BLaER1 treated with 17β-estradiol and CSF1 and Interleukin-3, amounts not matched to agents 10 nM and 100 nM (cell line): ENCODE measurements around the gene ARL14EP.

Source experiments
- H3K27ac ChIP-seq, 11 experiments: shearing (Covaris generic); formaldehyde crosslinking; 2 replicates each; pipeline ENCODE4 v1.8.1; 2022
- H3K27me3 ChIP-seq, 11 experiments: shearing (Covaris generic); formaldehyde crosslinking; 2 replicates each; pipeline ENCODE4 v1.8.1; 2022
- H3K36me3 ChIP-seq, 11 experiments: shearing (Covaris generic); formaldehyde crosslinking; 2 replicates each; pipeline ENCODE4 v1.8.1; 2022
- H3K4me1 ChIP-seq, 10 experiments: shearing (Covaris generic); formaldehyde crosslinking; 2 replicates each; pipeline ENCODE4 v1.8.1; 2022
- H3K4me2 ChIP-seq, 11 experiments: shearing (Covaris generic); formaldehyde crosslinking; 2 replicates each; pipeline ENCODE4 v1.8.1; 2022
- H3K4me3 ChIP-seq, 10 experiments: shearing (Covaris generic); formaldehyde crosslinking; 2 replicates each; pipeline ENCODE4 v1.8.1; 2022
- H3K9ac ChIP-seq, 11 experiments: shearing (Covaris generic); formaldehyde crosslinking; 2 replicates each; pipeline ENCODE4 v1.8.1; 2022
- H3K9me3 ChIP-seq, 11 experiments: shearing (Covaris generic); formaldehyde crosslinking; replicated peaks in 1 of 11; 2 replicates each; pipeline ENCODE4 v1.8.1; 2022
- H4K20me1 ChIP-seq, 11 experiments: shearing (Covaris generic); formaldehyde crosslinking; 2 replicates each; pipeline ENCODE4 v1.8.1; 2022
- Cebpa-rat ChIP-seq, 11 experiments: shearing (Covaris generic); IDR thresholded peaks; 2 replicates each; pipeline ENCODE4 v1.8.1; 2022

The ARL14EP gene

GRCh38 chr11:30321321-30321720 lies 1.6 kb upstream of the ARL14EP start:
- no peak overlapping the region for H3K4me3 ChIP-seq

GRCh38 chr11:30322191-30322590 lies 713 bp upstream of the ARL14EP start:
- no peak for TF ChIP-seq Cebpa-rat (IDR thresholded peaks at IDR 0.05)
- H3K4me3 ChIP-seq = peak overlapping the region; percentile 72 to 89 (median 80); a peak in 19 of 20 replicates
- H3K9ac ChIP-seq = peak overlapping the region in 9 of 11 experiments; percentile 92 to 99 (median 96); a peak in 11 of 22 replicates
- H3K27ac ChIP-seq = peak overlapping the region in 10 of 11 experiments; percentile 92 to 98 (median 96); a peak in 18 of 22 replicates
- H3K9me3 ChIP-seq = no peaks in the 10 kb centered on the region
- H3K27me3 ChIP-seq = no peaks in the 10 kb centered on the region
- H3K4me2 ChIP-seq = peak overlapping the region; percentile 59 to 96 (median 91); a peak in 21 of 22 replicates
- H4K20me1 ChIP-seq = peaks cover 3 to 35% (median 22%) of the 10 kb centered on the region in 11 experiments; a peak in 13 of 22 replicates
- H3K4me1 ChIP-seq = peaks cover 33 to 47% (median 41%) of the 10 kb centered on the region in 10 experiments
- peaks cover 0 to 17% (median 8%) of the 10 kb centered on the region in 11 experiments; a peak in 13 of 22 replicates for H3K36me3 ChIP-seq

More at GRCh38 chr11:30321321-30321720, 1.6 kb upstream of the ARL14EP start:
- Histone ChIP-seq H3K27me3 (no peaks in the 10 kb centered on the region), H3K36me3 (peaks cover 0 to 11% (median 0%) of the 10 kb centered on the region in 11 experiments; a peak in 4 of 22 replicates), H3K9me3 (no peaks in the 10 kb centered on the region), H3K9ac (no peak overlapping the region), H3K4me2 (no peak overlapping the region), H3K27ac (no peak overlapping the region), H4K20me1 (peaks cover 0 to 27% (median 14%) of the 10 kb centered on the region in 11 experiments; a peak in 11 of 22 replicates), H3K4me1 (peaks cover 25 to 44% (median 34%) of the 10 kb centered on the region in 10 experiments)
- no peak for TF ChIP-seq Cebpa-rat (IDR thresholded peaks at IDR 0.05)

- Histone ChIP-seq H3K36me3 (peaks cover 13 to 46% (median 32%) of the 10 kb centered on the region in 11 experiments), H3K9me3 (no peaks in the 10 kb centered on the region), H3K27me3 (no peaks in the 10 kb centered on the region), H3K4me3 (no peak overlapping the region), H3K4me1 (peaks cover 33 to 63% (median 42%) of the 10 kb centered on the region in 10 experiments), H4K20me1 (peaks cover 9 to 76% (median 42%) of the 10 kb centered on the region in 11 experiments; a peak in 17 of 22 replicates), H3K27ac (peak overlapping the region in 6 of 11 experiments; percentile 21 to 88 (median 64); a peak in 10 of 22 replicates), H3K9ac (peak overlapping the region in 4 of 11 experiments; percentile 2 to 73 (median 68); a peak in 6 of 22 replicates), H3K4me2 (peak overlapping the region; percentile 28 to 96 (median 89); a peak in 19 of 22 replicates)
- TF ChIP-seq Cebpa-rat (IDR thresholded peaks at IDR 0.05) = no peak
Measured at GRCh38 chr11:30326114-30326778, 3.3 kb downstream of the ARL14EP start.

- Histone ChIP-seq H3K9me3 (no peaks in the 10 kb centered on the region), H3K27me3 (no peaks in the 10 kb centered on the region), H4K20me1 (peaks cover 9 to 81% (median 42%) of the 10 kb centered on the region in 11 experiments; a peak in 17 of 22 replicates), H3K9ac (peak overlapping the region in 3 of 11 experiments; percentile 67 to 73 (median 68); a peak in 6 of 22 replicates), H3K27ac (peak overlapping the region in 3 of 11 experiments; percentile 82 to 88 (median 83); a peak in 6 of 22 replicates), H3K4me1 (peaks cover 33 to 62% (median 41%) of the 10 kb centered on the region in 10 experiments), H3K36me3 (peaks cover 20 to 53% (median 39%) of the 10 kb centered on the region in 11 experiments), H3K4me2 (peak overlapping the region in 10 of 11 experiments; percentile 13 to 96 (median 68); a peak in 18 of 22 replicates), H3K4me3 (no peak overlapping the region)
- no peak for TF ChIP-seq Cebpa-rat (IDR thresholded peaks at IDR 0.05)
Measured at GRCh38 chr11:30326906-30327305, 4.0 kb downstream of the ARL14EP start.

GRCh38 chr11:30328681-30329080 lies 5.8 kb downstream of the ARL14EP start:
- Histone ChIP-seq H3K4me3 (no peak overlapping the region), H3K36me3 (peaks cover 37 to 70% (median 57%) of the 10 kb centered on the region in 11 experiments), H3K4me1 (peaks cover 32 to 56% (median 34%) of the 10 kb centered on the region in 10 experiments), H3K27ac (no peak overlapping the region), H3K27me3 (no peaks in the 10 kb centered on the region), H3K9ac (no peak overlapping the region), H3K9me3 (no peaks in the 10 kb centered on the region), H4K20me1 (peaks cover 9 to 93% (median 45%) of the 10 kb centered on the region in 11 experiments; a peak in 18 of 22 replicates), H3K4me2 (no peak overlapping the region)
- no peak for TF ChIP-seq Cebpa-rat (IDR thresholded peaks at IDR 0.05)

GRCh38 chr11:30329150-30329940 lies 6.4 kb downstream of the ARL14EP start:
- TF ChIP-seq Cebpa-rat (IDR thresholded peaks at IDR 0.05) = no peak
- Histone ChIP-seq H3K4me2 (no peak overlapping the region), H4K20me1 (peaks cover 9 to 93% (median 47%) of the 10 kb centered on the region in 11 experiments; a peak in 18 of 22 replicates), H3K36me3 (peaks cover 43 to 77% (median 63%) of the 10 kb centered on the region in 11 experiments), H3K9me3 (no peaks in the 10 kb centered on the region), H3K27ac (no peak overlapping the region), H3K4me1 (peaks cover 26 to 49% (median 28%) of the 10 kb centered on the region in 10 experiments), H3K9ac (no peak overlapping the region), H3K27me3 (no peaks in the 10 kb centered on the region), H3K4me3 (no peak overlapping the region)

GRCh38 chr11:30333405-30333804 lies 10.5 kb downstream of the ARL14EP start:
- Histone ChIP-seq H3K36me3 (peaks cover 71 to 93% (median 84%) of the 10 kb centered on the region in 11 experiments), H3K27me3 (no peaks in the 10 kb centered on the region)
- no peak for TF ChIP-seq Cebpa-rat (IDR thresholded peaks at IDR 0.05)

GRCh38 chr11:30342736-30343166 lies 19.8 kb downstream of the ARL14EP start:
- Histone ChIP-seq H3K36me3 (peaks cover 17 to 49% (median 35%) of the 10 kb centered on the region in 11 experiments; a peak in 20 of 22 replicates), H3K4me2 (peak overlapping the region; percentile 46 to 87 (median 68)), H4K20me1 (no peaks in the 10 kb centered on the region), H3K4me3 (peak overlapping the region in 2 of 10 experiments; percentile 4 to 22; a peak in 2 of 20 replicates), H3K4me1 (peaks cover 22 to 38% (median 34%) of the 10 kb centered on the region in 10 experiments), H3K9me3 (peaks cover 0 to 19% (median 7%) of the 10 kb centered on the region in 11 experiments; a peak in 10 of 22 replicates), H3K27ac (peak overlapping the region; percentile 72 to 88 (median 78)), H3K27me3 (no peaks in the 10 kb centered on the region), H3K9ac (peak overlapping the region in 10 of 11 experiments; percentile 7 to 64 (median 54); a peak in 17 of 22 replicates)
- TF ChIP-seq Cebpa-rat (IDR thresholded peaks at IDR 0.05) = no peak

More at GRCh38 chr11:30333405-30333804, 10.5 kb downstream of the ARL14EP start:
- Histone ChIP-seq H3K4me1 (peaks cover 0 to 10% (median 0%) of the 10 kb centered on the region in 10 experiments; a peak in 2 of 20 replicates), H3K4me3 (no peak overlapping the region), H3K27ac (no peak overlapping the region), H3K9me3 (no peaks in the 10 kb centered on the region), H4K20me1 (peaks cover 0 to 53% (median 37%) of the 10 kb centered on the region in 11 experiments; a peak in 18 of 22 replicates), H3K4me2 (no peak overlapping the region), H3K9ac (no peak overlapping the region)
